Measurements from ENCODE around the gene MARCHF3.

GRCh38 chr5:126836778-126837177 lies 193.6 kb downstream of the MARCHF3 start:
- TF ChIP-seq, protein P1, sequence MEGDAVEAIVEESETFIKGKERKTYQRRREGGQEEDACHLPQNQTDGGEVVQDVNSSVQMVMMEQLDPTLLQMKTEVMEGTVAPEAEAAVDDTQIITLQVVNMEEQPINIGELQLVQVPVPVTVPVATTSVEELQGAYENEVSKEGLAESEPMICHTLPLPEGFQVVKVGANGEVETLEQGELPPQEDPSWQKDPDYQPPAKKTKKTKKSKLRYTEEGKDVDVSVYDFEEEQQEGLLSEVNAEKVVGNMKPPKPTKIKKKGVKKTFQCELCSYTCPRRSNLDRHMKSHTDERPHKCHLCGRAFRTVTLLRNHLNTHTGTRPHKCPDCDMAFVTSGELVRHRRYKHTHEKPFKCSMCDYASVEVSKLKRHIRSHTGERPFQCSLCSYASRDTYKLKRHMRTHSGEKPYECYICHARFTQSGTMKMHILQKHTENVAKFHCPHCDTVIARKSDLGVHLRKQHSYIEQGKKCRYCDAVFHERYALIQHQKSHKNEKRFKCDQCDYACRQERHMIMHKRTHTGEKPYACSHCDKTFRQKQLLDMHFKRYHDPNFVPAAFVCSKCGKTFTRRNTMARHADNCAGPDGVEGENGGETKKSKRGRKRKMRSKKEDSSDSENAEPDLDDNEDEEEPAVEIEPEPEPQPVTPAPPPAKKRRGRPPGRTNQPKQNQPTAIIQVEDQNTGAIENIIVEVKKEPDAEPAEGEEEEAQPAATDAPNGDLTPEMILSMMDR (IDR thresholded peaks at IDR 0.05; ENCODE audit: low read length), result no peak
- TF ChIP-seq EZH2 (optimal IDR thresholded peaks at IDR 0.05; ENCODE audit: low read depth, low read length), result no peak

All from MM.1S (cell line).